Right cardiac atrium (tissue), 5 donors: ENCODE results near the gene TALDO1. TPM values are rescaled to one million over a fixed set of nuclear protein-coding genes. Genes with fewer than 3 reads are reported as not detected.

Experiments used
- ATAC-seq, 2 donors: fragments of 200-7000 bp; cut with Tn5 transposase; one replicate each; pipeline versions ENCODE4 v1.8.0 to v1.9.1; 2020; ENCODE audit warnings: moderate library complexity in 2 of 2, mild to moderate bottlenecking in 1 of 2
- DNase-seq, 3 donors: peaks; one replicate each; pipeline ENCODE4 v3.0.0-alpha.2; 2020
- H3K27ac ChIP-seq: one replicate; pipeline ENCODE4 v1.5.1; 2013; ENCODE audit warnings: mild to moderate bottlenecking, low read length, control low read depth, moderate library complexity
- H3K27me3 ChIP-seq: one replicate; pipeline ENCODE4 v1.6.1; 2013; ENCODE audit not compliant: control insufficient read depth, insufficient read depth
- H3K4me1 ChIP-seq: one replicate; pipeline ENCODE4 v1.6.1; 2013; ENCODE audit warnings: low read length; ENCODE audit not compliant: control insufficient read depth, insufficient read depth
- H3K4me3 ChIP-seq: one replicate; pipeline ENCODE4 v1.5.1; 2013; ENCODE audit warnings: low read length, control low read depth
- H3K9me3 ChIP-seq: one replicate; pipeline ENCODE4 v1.6.1; 2013; ENCODE audit warnings: low read length; ENCODE audit not compliant: control insufficient read depth
- WGBS: extraction: QIAGEN DNeasy Blood & Tissue Kit; methylation state at CpG from one replicate; pipeline ENCODE4 v1.1.7; 2013; 5-methylcytosine and 5-hydroxymethylcytosine counted together
- intact Hi-C, 4 donors: fragments of 100-400 bp; cut with DNase I; formaldehyde crosslinking; loops; one replicate each; pipeline versions ENCODE4 v1.11.0 to v1.14.0; 2022 to 2023
- polyA plus RNA-seq: library from polyadenylated mRNA; stranded (reverse); fragments of 200-250 nt; gene quantifications from one replicate; pipeline ENCODE4 v1.2.3, GENCODE V29; 2013
- total RNA-seq, 4 donors: library from RNA; stranded (reverse); fragmentation: NEBNext Ultra II Directional; extraction: Animal tissue kit (Norgen Biotek cat#: 25700); gene quantifications; one replicate each; pipeline ENCODE4 v1.2.1, GENCODE V29; 2021
- donor health status: healthy with polysubstance abuse.
- donor health status: DM: no; HTN: yes; CAD: no.
- donor health status: DM: no; HTN: no; CAD: no.
- donor health status: DM: no; HTN: yes; CAD: no; lungs with severe emphysema.
- donor health status: DM: yes; HTN: yes; CAD: no.

Gene TALDO1
- total and polyA plus RNA-seq, 5 donors = 82.3 to 99.9 (median 94.7) TPM

DNA sequence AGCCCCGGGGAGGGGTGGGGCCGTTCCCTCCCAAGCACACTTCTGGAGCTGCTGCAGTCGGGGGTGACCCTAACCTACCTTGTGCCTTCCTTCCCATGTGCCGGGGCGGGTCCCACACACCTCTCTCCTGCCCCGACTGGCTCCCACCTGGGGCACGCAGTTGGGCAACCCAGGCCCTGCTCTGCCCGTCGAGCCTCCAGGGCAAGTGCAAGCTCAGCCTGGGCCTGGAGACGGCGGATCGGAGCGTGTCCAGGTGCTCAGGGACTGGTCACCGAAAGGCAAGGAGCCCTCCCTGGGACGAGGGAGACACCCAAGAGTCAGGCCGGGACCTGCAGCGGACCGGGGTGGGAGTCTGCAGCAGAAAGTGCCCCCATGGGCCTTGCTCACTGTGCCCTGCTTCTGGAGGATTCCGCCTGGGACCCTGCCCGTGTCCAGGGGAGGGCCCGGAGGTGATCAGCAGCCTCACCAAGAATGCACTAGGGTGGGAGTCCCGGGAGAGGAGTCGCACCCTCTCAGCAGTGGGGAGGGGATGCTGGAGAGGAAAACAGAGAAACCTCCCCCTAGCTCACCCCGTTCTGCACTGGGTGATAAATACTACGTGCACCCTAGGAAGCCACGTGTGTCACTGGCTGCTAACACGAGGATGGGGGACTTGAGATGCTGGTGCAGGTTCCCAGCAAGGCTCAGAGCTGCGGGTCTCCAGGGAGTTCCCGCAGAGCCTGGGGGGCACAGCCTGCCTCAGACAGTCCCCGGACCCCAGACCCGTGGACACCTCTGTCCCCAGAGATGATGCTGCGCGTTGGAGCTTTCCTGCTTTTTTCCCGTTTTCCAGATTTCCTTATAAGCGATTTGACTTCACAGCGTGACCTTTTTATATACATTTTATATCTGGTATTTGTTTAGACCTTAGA is 35.3 kb downstream of the TALDO1 start:
- H3K27ac ChIP-seq = no peak overlapping the region
- peaks cover 3% of the 10 kb centered on the region for H3K4me1 ChIP-seq
- WGBS = 73% methylated on average over 36 of the region's 36 CpGs
- DNase-seq (no peak), ATAC-seq (no peak)
- H3K4me3 ChIP-seq = no peak overlapping the region
- no peaks in the 10 kb centered on the region for H3K9me3 ChIP-seq
- no peaks in the 10 kb centered on the region for H3K27me3 ChIP-seq
- intact Hi-C loops = no loop called here

DNA sequence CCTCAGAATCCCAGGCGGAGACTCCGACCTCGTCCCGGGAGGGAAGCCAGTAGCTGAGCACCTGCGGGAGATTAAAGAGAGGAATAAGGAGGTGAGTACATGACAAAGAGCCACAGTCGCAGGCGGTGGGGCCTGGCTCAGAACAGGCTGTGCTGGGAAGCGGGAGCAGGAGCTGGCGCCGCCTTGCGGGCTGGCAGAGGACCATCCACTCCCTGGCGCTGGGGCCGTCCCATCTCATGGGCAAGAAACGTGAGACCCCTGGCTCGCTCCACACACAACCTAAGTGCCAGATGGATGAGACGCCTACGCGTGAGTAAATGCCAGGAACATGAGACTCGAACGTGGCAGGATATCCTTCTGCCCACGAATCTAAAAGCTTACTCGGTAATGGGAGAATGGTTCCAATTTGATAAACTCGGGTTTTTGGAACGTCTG is 36.3 kb downstream of the TALDO1 start:
- WGBS = 16% methylated on average over 24 of the region's 24 CpGs
- DNase-seq (peak; percentile 78 to 92 (median 91)), ATAC-seq (peak; percentile 79)
- Histone ChIP-seq H3K27me3 (no peaks in the 10 kb centered on the region), H3K27ac (no peak overlapping the region), H3K9me3 (no peaks in the 10 kb centered on the region), H3K4me3 (no peak overlapping the region), H3K4me1 (no peaks in the 10 kb centered on the region)
- intact Hi-C loops = no loop called here

DNA sequence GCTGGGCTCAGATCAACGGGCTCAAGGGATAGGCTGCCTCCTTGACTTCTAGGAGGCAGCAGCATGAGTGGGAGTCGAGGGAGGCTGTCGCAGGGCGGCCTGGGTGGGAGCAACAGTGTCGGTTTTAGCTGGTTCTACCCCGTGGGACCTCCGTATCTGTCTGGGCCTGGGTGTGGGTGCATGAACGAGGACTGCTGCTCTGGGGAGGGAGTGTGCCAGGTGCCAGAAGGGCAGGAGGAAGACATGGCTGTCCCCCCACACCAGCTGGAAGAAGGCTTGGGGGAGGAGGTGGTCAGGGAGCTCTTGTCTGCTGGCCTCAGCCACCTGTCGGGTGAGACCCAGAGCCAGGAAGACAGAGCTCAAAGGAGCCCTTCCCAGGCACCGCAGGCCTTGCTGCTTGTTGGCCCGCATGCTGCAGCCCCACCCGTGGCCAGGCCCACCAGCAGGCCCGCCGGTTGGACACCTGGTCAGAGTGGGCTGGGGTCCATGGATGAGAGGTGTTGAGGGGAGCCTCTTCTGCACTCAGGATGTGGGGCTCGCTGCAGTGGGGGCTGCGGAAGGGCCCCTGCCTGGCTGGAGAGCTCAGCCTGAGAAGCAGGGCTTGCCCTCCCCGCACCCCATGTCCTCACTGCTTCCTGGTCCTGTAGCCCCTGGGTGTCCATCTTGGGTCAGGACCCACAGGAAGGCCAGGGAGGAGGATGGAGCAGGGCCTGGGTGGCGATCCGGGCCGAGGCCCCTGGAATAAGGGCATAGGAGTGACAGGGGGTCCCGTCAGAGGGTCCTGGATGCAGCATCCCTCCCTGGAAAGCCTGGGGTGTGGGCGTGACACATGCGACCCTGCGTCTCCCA is 39.2 kb downstream of the TALDO1 start:
- WGBS = 77% methylated on average over 24 of the region's 24 CpGs
- H3K9me3 ChIP-seq = no peaks in the 10 kb centered on the region
- H3K4me1 ChIP-seq = no peaks in the 10 kb centered on the region
- H3K27ac ChIP-seq = no peak overlapping the region
- no peak overlapping the region for H3K4me3 ChIP-seq
- peak in 1 of 3 donors; percentile 39 for DNase-seq
- no peak for ATAC-seq
- H3K27me3 ChIP-seq = no peaks in the 10 kb centered on the region
- intact Hi-C loops = no loop called here

DNA sequence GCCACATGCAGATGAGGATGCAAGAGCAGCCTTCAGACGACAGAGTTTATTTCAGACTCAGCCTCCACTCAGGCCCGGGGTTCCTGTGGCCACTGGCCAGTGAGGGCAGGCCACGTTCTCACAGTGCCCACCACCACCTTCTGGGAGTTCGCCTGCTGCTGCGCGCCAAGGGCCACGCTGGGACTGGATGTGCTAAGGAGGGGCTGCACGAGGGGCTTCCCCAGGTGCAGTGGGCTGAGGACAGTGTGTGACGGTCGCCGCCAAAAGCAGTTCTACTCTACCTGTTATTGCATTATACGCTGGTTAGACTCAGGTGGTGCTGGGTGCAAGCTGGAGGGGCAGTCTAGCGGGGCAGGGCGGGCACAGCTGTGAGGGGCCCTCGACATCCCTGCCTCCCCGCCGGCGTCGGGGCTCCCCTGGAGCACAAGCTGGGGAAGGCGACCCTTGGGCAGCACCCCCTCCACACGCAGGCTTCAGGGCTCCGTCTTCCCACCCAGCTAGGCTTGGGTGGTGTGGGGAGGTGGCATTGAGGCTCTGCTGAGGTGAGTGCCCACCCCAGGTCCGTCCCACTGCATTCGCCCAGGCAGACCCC is 39.9 kb downstream of the TALDO1 start:
- intact Hi-C loops = no loop called here
- WGBS = 88% methylated on average over 24 of the region's 24 CpGs
- Histone ChIP-seq H3K4me3 (no peak overlapping the region), H3K4me1 (no peaks in the 10 kb centered on the region), H3K27me3 (no peaks in the 10 kb centered on the region), H3K27ac (no peak overlapping the region), H3K9me3 (no peaks in the 10 kb centered on the region)
- DNase-seq (no peak), ATAC-seq (no peak)

DNA sequence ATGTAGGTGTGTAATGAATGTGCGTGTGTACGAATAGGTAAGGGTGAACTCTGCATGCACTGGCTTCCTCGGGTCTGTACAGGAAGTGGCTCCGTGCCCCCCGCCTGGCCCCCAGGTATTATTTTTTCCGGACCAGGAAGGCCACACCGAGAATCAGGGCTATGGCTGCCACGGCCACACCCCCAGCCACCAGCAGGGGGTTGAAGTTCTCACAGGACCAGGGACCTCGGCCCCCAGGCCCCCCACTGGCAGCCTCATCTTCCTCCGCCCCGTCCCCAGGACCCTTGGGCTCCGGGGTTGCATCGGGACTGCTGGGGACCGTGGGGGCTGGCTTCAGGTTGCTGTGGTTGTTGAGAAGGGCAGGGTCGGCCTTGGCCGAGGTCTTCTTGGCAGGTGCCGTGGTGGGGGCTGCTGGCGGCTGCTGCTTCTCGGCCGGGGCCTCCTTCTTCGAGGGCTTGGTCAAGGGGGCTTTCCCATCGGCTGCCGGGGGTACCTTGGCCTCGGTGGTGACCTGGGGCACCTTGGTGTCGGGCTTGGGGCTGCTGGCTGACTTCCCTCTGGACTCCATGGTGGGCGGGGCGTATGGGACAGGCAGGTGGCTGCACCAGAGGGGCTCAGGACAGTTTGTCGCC is 40.9 kb downstream of the TALDO1 start:
- no peaks in the 10 kb centered on the region for H3K4me1 ChIP-seq
- H3K9me3 ChIP-seq = no peaks in the 10 kb centered on the region
- peak in 1 of 3 donors; percentile 58 for DNase-seq
- no peak overlapping the region for H3K4me3 ChIP-seq
- ATAC-seq = no peak
- H3K27me3 ChIP-seq = no peaks in the 10 kb centered on the region
- WGBS = 66% methylated on average over 28 of the region's 28 CpGs
- intact Hi-C loops = no loop called here
- H3K27ac ChIP-seq = no peak overlapping the region

DNA sequence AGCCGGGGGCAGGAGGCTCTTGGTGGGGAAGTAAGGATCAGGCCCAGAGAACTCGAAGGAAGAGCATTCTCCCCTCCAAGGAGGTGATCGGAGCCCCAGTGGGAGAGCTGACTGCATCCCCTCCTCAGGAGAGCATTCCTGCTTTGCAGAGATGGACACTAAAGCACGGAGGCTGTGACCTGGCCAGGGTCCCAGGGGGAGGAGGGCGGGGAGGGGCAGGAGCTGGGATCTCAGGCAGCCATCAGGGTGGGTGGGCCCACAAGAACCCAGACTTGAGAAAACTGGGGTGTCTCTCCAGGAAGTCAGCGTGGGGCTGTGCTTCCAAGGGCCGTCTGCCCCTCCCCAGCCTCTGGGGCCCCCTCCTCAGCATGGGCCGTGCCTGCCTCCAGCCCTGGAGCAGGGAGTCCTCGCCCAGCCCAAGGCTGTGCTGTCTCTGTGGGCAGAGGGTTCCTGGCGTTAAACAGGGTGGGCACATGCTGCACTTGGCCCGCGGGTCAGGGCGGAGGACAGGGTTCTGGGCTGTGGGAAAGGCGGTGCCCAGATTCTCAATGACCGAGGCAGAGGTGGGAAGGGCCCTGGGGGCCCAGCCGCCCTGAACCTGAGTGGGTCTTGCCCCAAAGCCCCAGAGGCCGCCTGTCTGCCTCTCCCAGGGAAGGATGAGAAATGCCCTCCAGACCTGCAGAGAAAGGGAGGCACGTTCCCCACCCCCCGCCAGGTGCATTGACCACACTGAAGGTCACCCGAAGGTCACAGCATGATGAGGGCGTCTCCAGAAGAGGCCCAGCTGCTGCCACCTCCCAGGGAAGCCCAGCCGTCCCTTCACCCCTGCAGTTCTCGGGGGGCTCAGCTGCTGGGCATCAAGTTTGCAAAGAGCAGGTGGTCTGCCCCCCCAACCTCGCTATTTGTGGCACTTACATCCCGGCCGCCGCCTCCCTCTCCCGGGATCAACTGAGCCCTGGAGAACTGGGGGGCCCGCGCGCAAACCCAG is 42.0 kb downstream of the TALDO1 start:
- WGBS = 38% methylated on average over 31 of the region's 31 CpGs
- Histone ChIP-seq H3K27me3 (no peaks in the 10 kb centered on the region), H3K4me3 (no peak overlapping the region), H3K27ac (no peak overlapping the region), H3K9me3 (no peaks in the 10 kb centered on the region), H3K4me1 (no peaks in the 10 kb centered on the region)
- ATAC-seq = no peak
- DNase-seq = peak in 1 of 3 donors; percentile 58
- intact Hi-C loops = no loop called here

DNA sequence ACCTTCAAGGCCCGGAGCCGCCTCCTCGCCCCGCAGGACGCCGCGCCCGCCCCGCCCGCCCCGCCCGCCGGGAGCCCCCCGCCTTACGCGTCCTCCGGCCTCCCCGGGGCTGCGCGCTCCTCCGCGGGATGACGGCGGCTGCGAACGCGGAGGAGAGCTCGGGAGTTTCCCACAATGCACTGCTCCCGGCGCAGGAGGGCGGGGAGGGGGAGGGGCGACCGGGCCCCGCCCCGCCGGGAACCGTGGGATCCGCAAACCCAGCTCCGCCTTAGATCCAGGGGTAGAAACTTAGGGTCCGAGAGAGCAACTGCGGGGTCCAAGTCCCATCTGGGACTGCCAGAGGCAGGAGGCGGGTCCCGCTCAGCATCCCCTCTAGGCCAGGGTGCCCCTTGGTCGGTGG is 42.7 kb downstream of the TALDO1 start, which contains the start of gene CEND1:
CEND1 (minus strand) TSS at position 148 of the 400 bp plus-strand sequence. CDS start 1,514 bp downstream, outside the sequence.
- Histone ChIP-seq H3K4me3 (no peak within 1 kb of the TSS), H3K4me1 (no peaks in the 10 kb centered on the region), H3K27me3 (no peaks in the 10 kb centered on the region), H3K9me3 (no peaks in the 10 kb centered on the region), H3K27ac (no peak within 1 kb of the TSS)
- DNase-seq = peak in 1 of 3 donors; percentile 71
- intact Hi-C loops = no loop called here
- ATAC-seq = peak in 1 of 2 donors; percentile 4
- WGBS = 6% methylated on average over 44 of the region's 44 CpGs

DNA sequence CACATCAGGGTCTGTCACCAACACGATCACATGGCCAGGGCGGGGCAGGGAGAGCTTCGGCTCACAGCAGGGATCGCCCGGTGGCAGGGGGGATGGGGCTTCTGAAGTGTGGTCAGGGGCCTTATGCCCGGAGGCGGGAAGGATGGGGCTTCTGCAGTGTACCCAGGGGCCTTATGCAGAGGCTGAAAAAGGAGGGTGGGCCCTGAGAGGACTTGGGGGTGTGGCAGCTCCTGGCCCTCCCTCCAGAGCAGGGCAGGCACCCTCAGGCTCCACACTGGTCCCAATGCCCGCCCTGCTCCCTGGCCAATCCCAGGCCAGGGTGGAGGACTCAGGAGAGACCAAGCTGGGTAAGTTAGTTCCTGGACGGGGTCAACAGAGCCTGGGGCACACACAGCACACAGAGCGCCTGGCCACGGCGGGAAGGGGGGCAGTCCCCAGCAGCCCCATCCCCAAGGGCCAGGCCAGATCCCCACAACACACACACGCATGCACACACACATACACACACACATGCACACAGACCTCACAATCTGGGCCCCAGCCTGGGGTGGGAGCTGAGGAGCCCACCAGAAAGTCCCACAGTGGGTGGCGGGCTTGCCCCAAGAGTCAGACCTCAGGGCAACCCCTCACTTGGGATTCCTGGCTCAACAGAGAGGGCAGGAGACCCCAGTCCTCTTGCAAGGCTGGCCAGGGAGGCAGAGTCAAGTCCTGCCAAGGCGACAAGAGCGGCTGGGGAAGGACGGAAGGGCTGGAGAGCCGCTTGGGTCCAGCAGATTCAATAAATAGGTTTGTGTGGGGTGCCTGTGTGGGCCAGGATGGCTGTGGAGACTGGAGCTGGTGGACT is 43.7 kb downstream of the TALDO1 start:
- no peak for ATAC-seq
- intact Hi-C loops = no loop called here

More for the DNA sequence above, 43.7 kb downstream of the TALDO1 start:
- H3K9me3 ChIP-seq = no peaks in the 10 kb centered on the region
- H3K27ac ChIP-seq = no peak overlapping the region
- H3K4me1 ChIP-seq = no peaks in the 10 kb centered on the region
- WGBS = 65% methylated on average over 18 of the region's 18 CpGs
- no peak overlapping the region for H3K4me3 ChIP-seq
- DNase-seq = peak in 2 of 3 donors; percentile 15 to 55
- no peaks in the 10 kb centered on the region for H3K27me3 ChIP-seq
